ENCODE results near the gene GALNT13. TPM values are rescaled to one million over a fixed set of nuclear protein-coding genes. Genes with fewer than 3 reads are reported as not detected.

GALNT13 gene
- total RNA-seq, 2 donors from 2014 or later: 6.0 to 9.8 TPM

- Mint-ChIP-seq H3K27ac (no peak overlapping the region), H3K27me3 (ENCODE audit: insufficient read depth) (no peaks in the 10 kb centered on the region), H3K4me3 (no peak overlapping the region), H3K36me3 (ENCODE audit: low read depth) (no peaks in the 10 kb centered on the region), H3K4me1 (no peaks in the 10 kb centered on the region), H3K9me3 (no peaks in the 10 kb centered on the region)
- no peaks in the 10 kb centered on the region for H3K36me3 ChIP-seq (ENCODE audit: control insufficient read depth, insufficient read depth, low read length)
- H3K4me3 ChIP-seq (ENCODE audit: low read length): no peak overlapping the region
- no peak overlapping the region for H3K27ac ChIP-seq (ENCODE audit: low read depth, low read length)
- 92 to 100% methylated on average over 1 of the region's 1 CpG for WGBS, 2 experiments (ENCODE audit: insufficient coverage in 1 of 2, insufficient read length in 1 of 2)
- H3K9me3 ChIP-seq (ENCODE audit: control insufficient read depth, low read length): no peaks in the 10 kb centered on the region
- H3K27me3 ChIP-seq (ENCODE audit: control insufficient read depth, insufficient read depth, low read length, poor library complexity, severe bottlenecking): no peaks in the 10 kb centered on the region
- no peak overlapping the region for H3K9ac ChIP-seq (ENCODE audit: extremely low read depth, low read length, poor library complexity, severe bottlenecking)
- DNase-seq: no peak
- no peaks in the 10 kb centered on the region for H3K4me1 ChIP-seq (ENCODE audit: control insufficient read depth, insufficient read depth, low read length)
- TF ChIP-seq, protein P1, sequence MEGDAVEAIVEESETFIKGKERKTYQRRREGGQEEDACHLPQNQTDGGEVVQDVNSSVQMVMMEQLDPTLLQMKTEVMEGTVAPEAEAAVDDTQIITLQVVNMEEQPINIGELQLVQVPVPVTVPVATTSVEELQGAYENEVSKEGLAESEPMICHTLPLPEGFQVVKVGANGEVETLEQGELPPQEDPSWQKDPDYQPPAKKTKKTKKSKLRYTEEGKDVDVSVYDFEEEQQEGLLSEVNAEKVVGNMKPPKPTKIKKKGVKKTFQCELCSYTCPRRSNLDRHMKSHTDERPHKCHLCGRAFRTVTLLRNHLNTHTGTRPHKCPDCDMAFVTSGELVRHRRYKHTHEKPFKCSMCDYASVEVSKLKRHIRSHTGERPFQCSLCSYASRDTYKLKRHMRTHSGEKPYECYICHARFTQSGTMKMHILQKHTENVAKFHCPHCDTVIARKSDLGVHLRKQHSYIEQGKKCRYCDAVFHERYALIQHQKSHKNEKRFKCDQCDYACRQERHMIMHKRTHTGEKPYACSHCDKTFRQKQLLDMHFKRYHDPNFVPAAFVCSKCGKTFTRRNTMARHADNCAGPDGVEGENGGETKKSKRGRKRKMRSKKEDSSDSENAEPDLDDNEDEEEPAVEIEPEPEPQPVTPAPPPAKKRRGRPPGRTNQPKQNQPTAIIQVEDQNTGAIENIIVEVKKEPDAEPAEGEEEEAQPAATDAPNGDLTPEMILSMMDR (conservative IDR thresholded peaks at IDR 0.05): no peak
Measured at GRCh38 chr2:154049561-154049960, 177.8 kb downstream of the GALNT13 start.

GRCh38 chr2:154067124-154067523 is 195.4 kb downstream of the GALNT13 start:
- H3K36me3 ChIP-seq (ENCODE audit: control insufficient read depth, insufficient read depth, low read length): no peaks in the 10 kb centered on the region
- TF ChIP-seq, protein P1 (conservative IDR thresholded peaks at IDR 0.05): no peak
- Mint-ChIP-seq H3K36me3 (ENCODE audit: low read depth) (peaks cover 4% of the 10 kb centered on the region), H3K9me3 (peaks cover 13% of the 10 kb centered on the region), H3K27me3 (ENCODE audit: insufficient read depth) (no peaks in the 10 kb centered on the region), H3K4me3 (no peak overlapping the region), H3K4me1 (no peaks in the 10 kb centered on the region), H3K27ac (no peak overlapping the region)
- H3K27me3 ChIP-seq (ENCODE audit: control insufficient read depth, insufficient read depth, low read length, poor library complexity, severe bottlenecking): no peaks in the 10 kb centered on the region
- peaks cover 10% of the 10 kb centered on the region for H3K9me3 ChIP-seq (ENCODE audit: control insufficient read depth, low read length)
- DNase-seq: no peak
- no peaks in the 10 kb centered on the region for H3K4me1 ChIP-seq (ENCODE audit: control insufficient read depth, insufficient read depth, low read length)
- H3K9ac ChIP-seq (ENCODE audit: extremely low read depth, low read length, poor library complexity, severe bottlenecking): no peak overlapping the region
- no peak overlapping the region for H3K4me3 ChIP-seq (ENCODE audit: low read length)
- no peak overlapping the region for H3K27ac ChIP-seq (ENCODE audit: low read depth, low read length)

DNA sequence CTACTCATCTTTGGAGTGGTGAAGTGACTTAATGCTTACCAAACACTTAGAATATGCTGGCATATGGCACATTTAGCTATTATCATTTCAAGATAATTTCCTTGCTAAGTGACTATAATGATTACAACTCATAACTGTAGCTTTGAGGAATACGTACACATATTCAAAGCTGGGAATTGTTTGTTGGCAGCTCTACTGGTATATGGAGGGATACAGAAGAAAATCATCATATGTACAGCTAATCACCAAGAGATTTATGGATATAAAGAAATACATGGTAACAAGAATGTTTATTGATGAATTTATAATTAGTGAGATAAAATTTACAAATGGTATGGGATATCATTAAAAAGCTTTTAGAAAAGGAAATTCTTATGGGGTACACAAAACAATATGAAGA is 207.2 kb downstream of the GALNT13 start:
- 80% methylated on average over 1 of the region's 1 CpG; no CpG with 5 or more reads in 1 of the 2 experiments for WGBS, 2 experiments (ENCODE audit: insufficient coverage in 1 of 2, insufficient read length in 1 of 2)
- Mint-ChIP-seq H3K27me3 (ENCODE audit: insufficient read depth) (no peaks in the 10 kb centered on the region), H3K27ac (no peak overlapping the region), H3K4me3 (no peak overlapping the region), H3K36me3 (ENCODE audit: low read depth) (no peaks in the 10 kb centered on the region), H3K4me1 (no peaks in the 10 kb centered on the region), H3K9me3 (no peaks in the 10 kb centered on the region)
- H3K4me3 ChIP-seq (ENCODE audit: low read length): no peak overlapping the region
- TF ChIP-seq, protein P1 (conservative IDR thresholded peaks at IDR 0.05): no peak
- H3K9me3 ChIP-seq (ENCODE audit: control insufficient read depth, low read length): no peaks in the 10 kb centered on the region
- no peak overlapping the region for H3K9ac ChIP-seq (ENCODE audit: extremely low read depth, low read length, poor library complexity, severe bottlenecking)
- no peaks in the 10 kb centered on the region for H3K36me3 ChIP-seq (ENCODE audit: control insufficient read depth, insufficient read depth, low read length)
- no peak overlapping the region for H3K27ac ChIP-seq (ENCODE audit: low read depth, low read length)
- DNase-seq: no peak
- H3K27me3 ChIP-seq (ENCODE audit: control insufficient read depth, insufficient read depth, low read length, poor library complexity, severe bottlenecking): no peaks in the 10 kb centered on the region
- H3K4me1 ChIP-seq (ENCODE audit: control insufficient read depth, insufficient read depth, low read length): no peaks in the 10 kb centered on the region
